Testis (tissue), 2 donors: ENCODE data around the gene CCDC66.

Experiments
- POLR2A ChIP-seq: fragments of 450-650 bp; IDR thresholded peaks from one replicate; pipeline ENCODE4 v1.6.1; 2017; ENCODE audit warnings: antibody characterized with exemption, mild to moderate bottlenecking, moderate library complexity
- TF ChIP-seq, protein P1 (sequence below), 3 experiments: fragments of 450-650 bp in 2 of 3; fragments of 200-600 bp in 1 of 3; sonication (generic) in 1 of 3; IDR thresholded peaks; one replicate each; pipeline ENCODE4 v1.5.1; 2016 to 2019; ENCODE audit warnings: antibody characterized with exemption in 3 of 3, mild to moderate bottlenecking in 2 of 3, moderate library complexity in 1 of 3

DNA sequence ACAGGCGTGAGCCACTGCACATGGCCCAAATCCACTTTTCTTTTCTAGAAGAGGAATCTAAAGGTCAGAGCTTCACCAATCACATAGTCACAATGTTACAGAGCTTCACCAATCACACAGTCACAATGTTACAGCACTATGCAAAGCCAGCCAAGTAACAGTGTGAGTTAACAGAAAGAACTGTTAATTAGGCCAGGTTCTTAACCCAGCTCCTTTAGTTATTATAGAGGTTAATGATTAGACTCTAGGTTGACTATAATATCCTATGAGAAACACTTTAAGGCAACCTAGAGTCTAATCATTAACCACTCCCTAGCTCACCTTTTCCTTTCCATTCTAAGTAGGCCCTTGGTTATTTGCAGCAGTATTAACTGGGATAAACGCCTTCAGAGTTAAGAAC lies 72.1 kb downstream of the CCDC66 start:
- TF ChIP-seq POLR2A, result no peak
- TF ChIP-seq, protein P1, sequence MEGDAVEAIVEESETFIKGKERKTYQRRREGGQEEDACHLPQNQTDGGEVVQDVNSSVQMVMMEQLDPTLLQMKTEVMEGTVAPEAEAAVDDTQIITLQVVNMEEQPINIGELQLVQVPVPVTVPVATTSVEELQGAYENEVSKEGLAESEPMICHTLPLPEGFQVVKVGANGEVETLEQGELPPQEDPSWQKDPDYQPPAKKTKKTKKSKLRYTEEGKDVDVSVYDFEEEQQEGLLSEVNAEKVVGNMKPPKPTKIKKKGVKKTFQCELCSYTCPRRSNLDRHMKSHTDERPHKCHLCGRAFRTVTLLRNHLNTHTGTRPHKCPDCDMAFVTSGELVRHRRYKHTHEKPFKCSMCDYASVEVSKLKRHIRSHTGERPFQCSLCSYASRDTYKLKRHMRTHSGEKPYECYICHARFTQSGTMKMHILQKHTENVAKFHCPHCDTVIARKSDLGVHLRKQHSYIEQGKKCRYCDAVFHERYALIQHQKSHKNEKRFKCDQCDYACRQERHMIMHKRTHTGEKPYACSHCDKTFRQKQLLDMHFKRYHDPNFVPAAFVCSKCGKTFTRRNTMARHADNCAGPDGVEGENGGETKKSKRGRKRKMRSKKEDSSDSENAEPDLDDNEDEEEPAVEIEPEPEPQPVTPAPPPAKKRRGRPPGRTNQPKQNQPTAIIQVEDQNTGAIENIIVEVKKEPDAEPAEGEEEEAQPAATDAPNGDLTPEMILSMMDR (IDR thresholded peaks at IDR 0.05), result no peak
